ENCODE data around the gene PCDH12. TPM values are rescaled to one million over a fixed set of nuclear protein-coding genes. Genes with fewer than 3 reads are reported as not detected.

The PCDH12 gene
- total RNA-seq (1.1 and 4.5 TPM in 2 replicates), polyA plus RNA-seq (0.06 and 0.42 TPM in 2 replicates)

GRCh38 chr5:141958113-141958512, at the start of gene PCDH12:
Gene PCDH12, minus strand, starts transcription at chr5:141958202. Its CDS starts 351 bp downstream, at chr5:141957851.
- no peak for DNase-seq (ENCODE audit: low spot score)
- Histone ChIP-seq H3K4me1 (ENCODE audit: insufficient read depth) (no peaks in the 10 kb centered on the region), H3K4me2 (no peak within 1 kb of the TSS), H3K36me3 (replicated peaks; ENCODE audit: insufficient read depth, low read depth) (no peaks in the 10 kb centered on the region), H3K79me2 (no peaks in the 10 kb centered on the region), H2AFZ (no peak within 1 kb of the TSS), H3K27ac (no peak within 1 kb of the TSS), H3K27me3 (no peaks in the 10 kb centered on the region), H3K9me2 (replicated peaks; ENCODE audit: insufficient read depth) (no peaks in the 10 kb centered on the region), H3K9me3 (ENCODE audit: low read depth) (no peaks in the 10 kb centered on the region), H3K4me3 (no peak within 1 kb of the TSS), H4K20me1 (ENCODE audit: insufficient read depth, poor library complexity, severe bottlenecking) (no peaks in the 10 kb centered on the region)
- 46% methylated on average over 7 of the region's 7 CpGs for WGBS (ENCODE audit: low lambda C conversion rate, missing lambda C conversion rate)
- no peak for TF ChIP-seq CTCF (IDR thresholded peaks at IDR 0.05; ENCODE audit: poor library complexity)
- TF ChIP-seq EZH2phosphoT487 (IDR thresholded peaks at IDR 0.05; ENCODE audit: low read depth, severe bottlenecking, unreplicated experiment): no peak

- H3K4me1 ChIP-seq (ENCODE audit: insufficient read depth): peaks cover 10% of the 10 kb centered on the region
- H3K9me3 ChIP-seq (ENCODE audit: low read depth): no peaks in the 10 kb centered on the region
- H3K4me3 ChIP-seq: no peak overlapping the region
- no peak for DNase-seq (ENCODE audit: low spot score)
- no peak overlapping the region for H3K27ac ChIP-seq
- H3K4me2 ChIP-seq: no peak overlapping the region
- no peaks in the 10 kb centered on the region for H3K9me2 ChIP-seq (replicated peaks; ENCODE audit: insufficient read depth)
- 100% methylated on average over 1 of the region's 1 CpG for WGBS (ENCODE audit: low lambda C conversion rate, missing lambda C conversion rate)
- no peaks in the 10 kb centered on the region for H3K36me3 ChIP-seq (replicated peaks; ENCODE audit: insufficient read depth, low read depth)
- TF ChIP-seq CTCF (IDR thresholded peaks at IDR 0.05; ENCODE audit: poor library complexity) (no peak), EZH2phosphoT487 (IDR thresholded peaks at IDR 0.05; ENCODE audit: low read depth, severe bottlenecking, unreplicated experiment) (no peak), EZH2 (IDR thresholded peaks at IDR 0.05; ENCODE audit: borderline replicate concordance) (no peak)
- H4K20me1 ChIP-seq (ENCODE audit: insufficient read depth, poor library complexity, severe bottlenecking): no peaks in the 10 kb centered on the region
- no peaks in the 10 kb centered on the region for H3K27me3 ChIP-seq
- no peaks in the 10 kb centered on the region for H3K79me2 ChIP-seq
- H2AFZ ChIP-seq: no peak overlapping the region
These were observed 49.2 kb upstream of the PCDH12 start for GRCh38 chr5:142007237-142007544.

GRCh38 chr5:142006363-142007236, 48.6 kb upstream of the PCDH12 start:
- TF ChIP-seq EZH2phosphoT487 (IDR thresholded peaks at IDR 0.05; ENCODE audit: low read depth, severe bottlenecking, unreplicated experiment) (no peak), EZH2 (IDR thresholded peaks at IDR 0.05; ENCODE audit: borderline replicate concordance) (no peak), CTCF (IDR thresholded peaks at IDR 0.05; ENCODE audit: poor library complexity) (no peak)
- DNase-seq (ENCODE audit: low spot score): no peak
- no peak overlapping the region for H2AFZ ChIP-seq
- 92% methylated on average over 3 of the region's 3 CpGs for WGBS (ENCODE audit: low lambda C conversion rate, missing lambda C conversion rate)
- H3K27ac ChIP-seq: no peak overlapping the region
- H3K36me3 ChIP-seq (replicated peaks; ENCODE audit: insufficient read depth, low read depth): no peaks in the 10 kb centered on the region
- no peaks in the 10 kb centered on the region for H3K9me2 ChIP-seq (replicated peaks; ENCODE audit: insufficient read depth)
- no peaks in the 10 kb centered on the region for H4K20me1 ChIP-seq (ENCODE audit: insufficient read depth, poor library complexity, severe bottlenecking)
- no peaks in the 10 kb centered on the region for H3K79me2 ChIP-seq
- H3K9me3 ChIP-seq (ENCODE audit: low read depth): no peaks in the 10 kb centered on the region
- peaks cover 10% of the 10 kb centered on the region for H3K4me1 ChIP-seq (ENCODE audit: insufficient read depth)
- no peak overlapping the region for H3K4me2 ChIP-seq
- no peak overlapping the region for H3K4me3 ChIP-seq
- H3K27me3 ChIP-seq: no peaks in the 10 kb centered on the region

Data from hepatocyte (in vitro differentiated cells).